Measurements from ENCODE around the gene LACTB. TPM values are rescaled to one million over a fixed set of nuclear protein-coding genes. Genes with fewer than 3 reads are reported as not detected.

The LACTB gene
- total and polyA plus RNA-seq, 2 of the 4 experiments (the other 2 are of a cell fraction) = 12.9 to 32.7 TPM

- Histone ChIP-seq H3K4me2 (ENCODE audit: low read depth, low read length) (no peak overlapping the region), H3K4me3 (ENCODE audit: insufficient read depth, low read depth, low read length) (no peak overlapping the region), H3K9ac (ENCODE audit: low read depth, low read length) (no peak overlapping the region), H2BK120ac (ENCODE audit: low read depth, low read length) (no peak overlapping the region), H4K91ac (ENCODE audit: insufficient read depth, low read depth, low read length) (no peak overlapping the region), H3K14ac (replicated peaks; ENCODE audit: low read depth, low read length) (no peak overlapping the region), H2BK15ac (ENCODE audit: low read depth, low read length) (0 out of 3 replicates have a peak overlapping the region, but pooled peaks have one; percentile 10), H3K56ac (ENCODE audit: extremely low read depth, insufficient read depth, low read length) (no peak overlapping the region), H3K4me1 (ENCODE audit: control insufficient read depth, insufficient read depth, low read length) (peaks cover 4% of the 10 kb centered on the region), H2AFZ (replicated peaks; ENCODE audit: low read length, poor library complexity) (no peak overlapping the region), H3K9me1 (ENCODE audit: insufficient read depth, low read length) (peaks cover 11% of the 10 kb centered on the region), H3K27me3 (ENCODE audit: control insufficient read depth, insufficient read depth, low read length) (no peaks in the 10 kb centered on the region), H3K79me1 (ENCODE audit: low read depth in 1 of 2, low read length in 2 of 2) (no peaks in the 10 kb centered on the region), H3K27ac (ENCODE audit: insufficient read depth, low read length) (no peak overlapping the region), H3K4ac (ENCODE audit: low read depth, low read length) (no peak overlapping the region), H2AK5ac (ENCODE audit: low read depth, low read length) (no peak overlapping the region), H4K20me1 (ENCODE audit: insufficient read depth, low read length) (no peaks in the 10 kb centered on the region), H2BK20ac (ENCODE audit: low read depth, low read length) (no peak overlapping the region), H3K9me3 (ENCODE audit: control insufficient read depth, insufficient read depth, low read length) (no peaks in the 10 kb centered on the region), H4K5ac (ENCODE audit: low read depth, low read length) (no peak overlapping the region), H2BK5ac (ENCODE audit: low read depth, low read length, poor library complexity, severe bottlenecking) (no peak overlapping the region), H4K8ac (ENCODE audit: low read depth in 2 of 2, low read length in 2 of 2) (no peak overlapping the region), H3K18ac (ENCODE audit: low read depth, low read length) (no peak overlapping the region), H2AK9ac (replicated peaks; ENCODE audit: low read depth, low read length, poor library complexity) (no peak overlapping the region), H3K23ac (ENCODE audit: low read depth, low read length) (no peak overlapping the region), H3K36me3 (ENCODE audit: control insufficient read depth, insufficient read depth, low read length) (no peaks in the 10 kb centered on the region)
- no peak for ATAC-seq (ENCODE audit: low read depth)
- no CpG with 5 or more reads among the region's 2 CpGs for WGBS, 2 experiments (ENCODE audit: extremely low coverage in 2 of 2, insufficient read length in 1 of 2)
- DNase-seq = peak; percentile 80
- POLR2A ChIA-PET (ENCODE audit: unreplicated experiment) = no interaction called here
- CTCF ChIA-PET = interaction anchor here (0.6 kb wide), 1 partner anchor 307 kb away, joined by 3 read pairs; no protein-coding TSS in a partner anchor
- dilution Hi-C loops (cut with HindIII; ENCODE audit: low sequenced_read_pairs, unreplicated experiment) (no loop called here), in situ Hi-C loops (cut with MboI; ENCODE audit: low sequenced_read_pairs) (no loop called here), intact Hi-C loops (cut with micrococcal nuclease) (no loop called here)
- BruUV-seq (replicated peaks) = no TSS peak
- TF ChIP-seq CHD1 (IDR thresholded peaks at IDR 0.05; ENCODE audit: low read depth, low read length) = no peak
- TF ChIP-seq MAFK (IDR thresholded peaks at IDR 0.05; ENCODE audit: low read depth, low read length) = no peak
- TF ChIP-seq MXI1 (IDR thresholded peaks at IDR 0.05; ENCODE audit: borderline replicate concordance, low read depth, low read length) = no peak
- no peak for TF ChIP-seq USF2 (IDR thresholded peaks at IDR 0.05; ENCODE audit: low read depth, low read length)
- no peak for TF ChIP-seq SMC3 (IDR thresholded peaks at IDR 0.05; ENCODE audit: low read depth, low read length)
- no peak for TF ChIP-seq RAD21 (IDR thresholded peaks at IDR 0.05; ENCODE audit: low read length)
- no peak for TF ChIP-seq CEBPB (IDR thresholded peaks at IDR 0.05; ENCODE audit: low read depth, low read length)
- no peak for TF ChIP-seq FOS (IDR thresholded peaks at IDR 0.05; ENCODE audit: low read depth, low read length)
- no peak for TF ChIP-seq RFX5 (IDR thresholded peaks at IDR 0.05; ENCODE audit: low read depth, low read length)
- TF ChIP-seq NFE2L2 (IDR thresholded peaks at IDR 0.05; ENCODE audit: low read depth, low read length) = no peak
- no peak for TF ChIP-seq CTCF (conservative IDR thresholded peaks at IDR 0.05; ENCODE audit: low read depth, low read length)
- no peak for TF ChIP-seq RCOR1 (IDR thresholded peaks at IDR 0.05; ENCODE audit: insufficient replicate concordance, low read length)
- TF ChIP-seq POLR2A (IDR thresholded peaks at IDR 0.05; ENCODE audit: low read depth, low read length) = no peak
- no peak for TF ChIP-seq ELK1 (IDR thresholded peaks at IDR 0.05; ENCODE audit: borderline replicate concordance, low read depth, low read length)
- no peak for TF ChIP-seq BHLHE40 (IDR thresholded peaks at IDR 0.05; ENCODE audit: low read depth, low read length)
- no peak for TF ChIP-seq MAZ (IDR thresholded peaks at IDR 0.05; ENCODE audit: borderline replicate concordance, low read depth, low read length)
Observed at GRCh38 chr15:63181648-63182047, 60.0 kb downstream of the LACTB start.

Data from IMR-90 (cell line).